GM21737 (cell line): ENCODE results near the gene ABLIM1.
A peak's percentile ranks its signal among the peaks of the same experiment; 100 is the strongest.

Experiments
- ATAC-seq: cut with Tn5 transposase; IDR thresholded peaks from one replicate; pipeline ENCODE4 v1.9.1; 2021; ENCODE audit warnings: mild to moderate bottlenecking, moderate library complexity; ENCODE audit not compliant: unreplicated experiment

The ABLIM1 gene

DNA sequence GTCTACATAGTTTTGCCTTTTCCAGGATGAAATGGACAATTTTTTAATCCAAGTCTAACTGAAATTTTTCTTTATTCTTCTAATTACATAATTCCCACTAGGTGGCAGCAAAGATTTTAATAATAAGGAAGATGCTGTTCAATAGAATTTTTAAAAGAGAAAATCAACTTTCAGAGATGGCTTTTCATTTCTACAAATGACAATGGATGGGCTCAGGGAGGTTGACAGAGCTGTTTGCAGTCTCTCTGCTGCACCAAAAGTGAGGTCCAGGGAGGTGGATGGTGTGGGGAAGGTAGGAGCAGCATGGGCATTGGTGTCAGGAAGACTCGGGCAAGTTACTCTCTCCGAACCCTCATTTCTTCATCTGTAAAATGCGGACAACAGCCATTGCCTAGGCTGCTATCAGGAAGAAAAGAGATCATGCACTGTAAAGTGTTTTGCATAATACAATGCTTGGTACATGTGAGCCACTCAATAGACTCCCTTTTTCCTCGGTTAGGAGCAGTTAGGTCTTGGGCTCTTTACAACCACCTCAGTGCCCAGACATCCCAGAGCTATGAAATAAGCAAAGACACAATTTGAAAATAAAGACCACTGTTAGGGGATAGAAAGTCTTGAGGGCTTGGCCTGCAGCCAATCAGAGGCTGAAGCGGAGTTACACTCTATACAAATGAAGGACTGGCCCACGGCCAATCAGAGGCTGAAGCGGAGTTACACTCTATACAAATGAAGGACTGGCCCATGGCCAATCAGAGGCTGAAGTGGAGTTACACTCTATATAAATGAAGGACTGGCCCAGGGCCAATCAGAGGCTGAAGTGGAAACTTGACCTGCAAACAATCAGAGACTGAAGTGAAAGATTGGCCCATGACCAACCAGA lies 107.1 kb downstream of the ABLIM1 start:
- no peak for ATAC-seq

DNA sequence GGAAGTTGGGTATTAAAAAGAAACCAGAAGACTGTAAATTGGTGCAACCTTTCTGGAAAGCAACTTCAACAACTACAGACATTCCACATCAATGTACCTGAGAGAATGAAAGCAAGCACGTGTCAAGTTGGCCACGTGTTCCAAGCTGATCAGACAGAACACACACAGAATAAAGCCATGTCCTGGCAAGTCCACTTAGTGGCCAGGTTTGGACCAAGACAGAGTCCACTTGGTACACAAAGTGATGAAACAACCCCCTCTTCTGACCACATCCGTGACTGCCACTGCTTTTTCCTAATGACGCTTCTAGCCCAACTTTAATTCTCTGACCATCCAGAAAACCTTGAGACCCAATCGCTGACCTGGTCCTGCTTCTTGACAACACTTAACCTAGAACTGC lies 109.4 kb downstream of the ABLIM1 start:
- ATAC-seq, result no peak

DNA sequence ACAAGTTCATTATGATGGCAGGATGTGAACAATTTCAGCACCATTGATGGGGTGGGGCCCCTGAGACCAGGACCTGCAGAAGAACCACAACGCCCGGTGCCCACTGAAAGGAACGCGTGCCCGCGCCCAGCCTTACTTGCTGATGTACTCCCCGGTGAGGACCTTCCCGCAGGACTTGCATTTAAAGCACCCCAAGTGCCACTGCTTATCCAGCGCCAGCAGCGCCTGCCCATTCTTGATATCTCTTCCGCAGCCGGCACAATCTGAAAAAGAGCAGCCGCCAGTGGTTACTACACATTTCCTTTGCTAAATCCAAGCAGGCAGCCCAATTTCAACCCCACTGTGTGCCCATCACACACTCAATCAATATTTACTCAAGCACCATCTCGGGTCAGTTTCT lies 110.6 kb downstream of the ABLIM1 start:
- no peak for ATAC-seq

DNA sequence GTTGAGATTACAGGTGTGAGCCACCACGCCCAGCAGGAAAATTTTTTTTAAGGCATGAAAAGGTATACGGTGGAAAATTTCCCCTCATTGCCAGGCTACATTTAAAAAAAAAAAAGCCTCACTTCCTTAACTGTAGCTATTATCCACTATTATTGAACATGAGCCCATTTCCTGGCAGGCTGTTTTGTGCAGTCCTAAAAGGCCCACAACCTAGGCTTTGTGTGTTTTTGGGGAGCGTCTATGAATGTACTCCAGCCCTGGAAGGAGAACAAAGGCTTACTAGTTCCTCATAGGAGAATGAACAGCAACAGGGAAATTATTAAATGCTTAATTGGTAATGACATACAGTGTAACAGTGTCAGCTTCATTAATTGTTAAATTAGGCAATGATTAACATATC lies 111.0 kb downstream of the ABLIM1 start:
- no peak for ATAC-seq

DNA sequence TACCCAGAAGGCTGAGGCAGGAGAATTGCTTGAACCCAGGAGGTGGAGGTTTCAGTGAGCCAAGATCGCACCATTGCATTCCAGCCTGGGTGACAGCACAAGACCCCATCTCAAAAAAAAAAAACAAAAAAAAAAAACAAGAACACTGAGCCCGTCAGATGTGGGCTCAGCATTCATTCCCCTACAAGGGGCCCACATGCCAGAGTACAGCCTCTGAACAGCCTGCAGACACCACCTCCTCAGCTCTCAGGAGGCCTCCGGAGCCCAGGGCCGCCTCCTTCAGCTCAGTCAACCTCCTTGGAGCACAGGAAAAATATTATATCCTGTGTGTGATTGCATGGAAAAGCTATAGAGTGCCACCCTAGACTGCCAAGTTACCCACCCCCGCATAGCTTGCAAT lies 112.3 kb downstream of the ABLIM1 start:
- ATAC-seq, result no peak

DNA sequence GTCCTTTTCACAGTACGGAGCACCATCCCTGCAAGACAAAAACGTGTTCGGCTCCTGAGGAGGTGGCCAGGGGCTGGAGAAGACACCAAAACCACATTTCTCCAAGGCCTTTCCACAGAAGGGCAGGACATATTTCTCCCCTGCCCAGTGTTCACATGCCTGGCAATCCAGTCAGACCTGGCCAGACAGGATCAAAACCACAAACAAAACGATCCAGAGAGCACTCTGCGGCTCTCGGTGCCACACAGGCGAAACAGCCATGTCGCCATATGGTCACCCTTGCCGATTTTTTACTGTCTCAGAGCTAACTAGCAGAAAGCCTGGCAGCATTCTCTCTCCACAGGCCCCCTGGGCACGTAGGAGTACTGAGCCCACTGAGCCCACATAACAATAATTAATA lies 113.0 kb downstream of the ABLIM1 start:
- ATAC-seq, result no peak

DNA sequence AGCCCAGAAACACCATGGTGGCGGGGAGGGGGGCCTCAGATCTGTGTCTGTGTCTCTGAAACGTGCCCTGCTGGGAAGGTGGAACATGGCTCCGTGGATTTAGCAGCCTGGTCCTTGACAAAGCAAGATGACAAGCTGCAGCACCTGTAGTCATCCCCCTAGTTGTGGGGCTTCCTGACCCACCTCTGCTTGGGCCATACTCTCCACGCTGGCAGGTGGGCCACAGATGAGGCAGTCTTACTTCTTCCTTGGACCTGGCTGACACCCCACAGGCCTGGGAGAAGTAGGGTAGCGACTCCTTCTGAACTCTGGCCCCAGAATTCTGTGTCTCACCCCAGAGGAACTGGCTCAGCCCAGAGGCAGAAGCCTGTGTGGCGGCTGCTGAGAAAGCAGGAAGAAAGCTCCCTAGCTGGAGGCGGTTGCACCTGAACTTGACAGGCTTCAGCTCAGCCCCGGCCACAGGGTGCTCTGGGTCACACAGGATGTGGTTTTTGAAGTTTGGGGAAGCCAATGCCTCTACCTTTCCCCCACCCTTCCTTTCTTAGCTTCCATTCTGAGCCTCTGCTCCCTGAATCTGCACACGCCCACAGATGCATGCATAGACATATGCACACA lies 113.9 kb downstream of the ABLIM1 start:
- peak; percentile 98 for ATAC-seq

DNA sequence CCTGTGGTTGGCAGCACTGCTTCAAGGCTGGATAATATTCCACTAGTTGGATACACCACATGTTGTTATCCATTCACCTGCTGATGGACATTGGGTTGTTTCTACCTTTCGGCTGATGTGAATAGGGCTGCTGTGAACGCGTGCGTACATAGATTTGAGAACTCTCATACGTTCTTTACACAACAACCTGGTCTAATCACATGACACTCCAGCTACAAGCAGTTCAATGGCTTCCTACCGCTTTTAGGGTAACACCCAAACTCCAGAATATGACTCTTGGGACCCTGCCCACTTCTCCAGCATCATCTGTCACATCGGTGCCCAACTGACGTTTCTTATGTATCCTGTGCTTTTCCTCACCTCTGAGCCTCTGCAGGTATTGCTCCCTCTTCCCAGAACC lies 114.6 kb downstream of the ABLIM1 start:
- ATAC-seq, result no peak

DNA sequence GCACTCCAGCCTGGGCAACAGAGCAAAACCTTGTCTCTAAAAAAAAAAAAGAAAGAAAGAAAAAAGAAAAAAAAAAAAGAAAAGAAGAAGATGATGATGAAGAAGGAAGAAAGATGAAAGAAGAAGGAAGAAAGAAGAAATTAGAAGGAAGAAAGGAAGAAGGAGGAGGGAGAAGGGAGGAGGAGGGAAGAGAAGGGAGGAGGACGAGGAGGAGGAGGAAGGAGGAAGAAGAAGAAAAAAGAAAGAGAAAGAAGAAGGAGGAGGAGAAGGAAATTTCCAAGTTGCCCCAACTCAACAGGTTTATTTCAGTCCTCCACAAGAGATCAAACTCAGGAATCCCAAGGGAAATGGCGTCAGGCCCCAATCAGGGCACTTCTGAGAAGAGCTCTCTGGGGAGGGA lies 115.7 kb downstream of the ABLIM1 start:
- ATAC-seq, result no peak

DNA sequence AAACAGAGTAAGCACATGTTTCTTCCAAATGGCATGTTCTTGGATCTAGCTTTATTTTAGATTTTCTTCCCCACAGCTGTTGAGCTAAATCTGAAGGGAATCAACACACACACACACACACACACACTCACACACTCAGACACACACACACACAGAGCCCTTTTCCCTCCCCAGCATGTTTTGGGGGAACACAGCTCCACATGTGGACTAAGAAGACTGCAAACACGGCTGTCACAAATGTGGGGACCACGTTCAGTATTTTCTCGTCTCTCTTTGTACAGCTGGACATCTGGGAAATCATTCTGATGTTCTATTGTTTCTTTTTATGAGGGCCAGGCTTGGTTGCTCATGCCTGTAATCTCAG lies 116.3 kb downstream of the ABLIM1 start:
- no peak for ATAC-seq

DNA sequence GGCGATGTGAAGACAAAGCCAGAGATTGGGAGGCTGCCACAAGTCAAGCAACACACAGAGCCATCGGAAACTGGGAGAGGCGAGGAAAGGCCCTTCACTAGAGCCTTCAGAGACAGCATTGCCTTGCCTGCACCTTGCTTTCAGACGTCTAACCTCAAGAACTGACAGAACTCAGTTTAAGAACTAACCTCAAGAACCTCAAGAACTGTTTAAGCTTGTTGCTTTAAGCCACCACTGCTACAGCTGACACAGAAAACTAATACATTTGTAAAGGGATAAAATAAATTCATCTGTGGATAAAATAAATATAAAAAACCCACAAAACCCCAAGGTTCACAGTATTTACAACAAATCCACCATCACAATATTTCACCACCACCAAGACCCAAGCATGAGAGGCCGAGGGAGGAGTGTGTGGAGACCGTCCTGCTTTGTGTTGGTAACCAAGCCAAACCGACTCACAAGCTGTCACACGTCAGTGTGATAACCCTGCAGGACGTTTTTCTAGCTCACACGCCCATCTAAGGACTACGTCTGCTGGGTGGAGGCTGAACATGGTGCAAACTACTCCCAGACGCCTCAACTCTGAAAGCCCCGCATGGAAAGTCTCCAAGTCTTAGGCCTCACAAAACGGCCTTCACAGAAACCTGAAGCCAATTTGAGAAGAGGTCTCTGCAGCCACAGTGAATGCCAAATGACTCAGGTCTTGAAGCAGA lies 116.8 kb downstream of the ABLIM1 start:
- ATAC-seq, result no peak

DNA sequence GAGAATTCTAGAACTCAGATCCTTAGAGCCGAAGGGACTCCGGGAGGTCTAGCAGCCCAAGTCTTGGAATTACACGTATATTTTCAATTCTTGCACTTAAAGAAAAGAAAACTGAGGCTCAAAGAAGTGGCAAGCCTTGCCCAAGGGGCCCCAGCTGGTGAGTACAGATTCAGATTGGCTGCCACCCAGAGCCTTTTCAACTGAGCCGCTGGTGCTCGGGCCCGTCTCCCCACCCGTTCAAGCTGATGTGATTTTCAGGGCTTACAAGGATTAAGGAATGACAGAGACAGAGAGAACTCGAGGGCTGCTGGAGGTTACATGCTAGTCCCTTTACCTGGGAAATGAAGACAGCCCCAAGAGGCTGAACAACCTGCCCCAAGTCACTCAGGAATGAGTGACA lies 117.8 kb downstream of the ABLIM1 start:
- ATAC-seq, result no peak

DNA sequence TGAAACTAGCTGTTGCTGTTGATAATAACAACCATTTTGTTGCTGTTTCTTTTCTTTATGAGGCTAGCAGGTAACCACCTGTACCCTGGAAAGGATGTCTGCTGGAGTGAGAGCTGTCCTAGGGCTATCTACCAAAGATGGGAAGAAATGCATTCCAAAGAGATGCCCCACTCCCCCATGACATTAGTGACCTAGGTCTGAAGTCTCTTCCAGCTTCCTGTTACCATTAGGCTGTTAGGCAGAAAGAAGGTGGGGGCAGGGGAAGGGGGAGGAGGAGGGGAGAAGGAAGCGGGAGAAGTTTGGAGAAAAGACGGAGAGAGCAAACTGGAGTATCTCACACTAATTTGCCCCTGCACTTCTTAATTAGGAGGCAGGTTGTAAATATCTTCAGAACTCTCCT lies 118.5 kb downstream of the ABLIM1 start:
- ATAC-seq, result no peak

DNA sequence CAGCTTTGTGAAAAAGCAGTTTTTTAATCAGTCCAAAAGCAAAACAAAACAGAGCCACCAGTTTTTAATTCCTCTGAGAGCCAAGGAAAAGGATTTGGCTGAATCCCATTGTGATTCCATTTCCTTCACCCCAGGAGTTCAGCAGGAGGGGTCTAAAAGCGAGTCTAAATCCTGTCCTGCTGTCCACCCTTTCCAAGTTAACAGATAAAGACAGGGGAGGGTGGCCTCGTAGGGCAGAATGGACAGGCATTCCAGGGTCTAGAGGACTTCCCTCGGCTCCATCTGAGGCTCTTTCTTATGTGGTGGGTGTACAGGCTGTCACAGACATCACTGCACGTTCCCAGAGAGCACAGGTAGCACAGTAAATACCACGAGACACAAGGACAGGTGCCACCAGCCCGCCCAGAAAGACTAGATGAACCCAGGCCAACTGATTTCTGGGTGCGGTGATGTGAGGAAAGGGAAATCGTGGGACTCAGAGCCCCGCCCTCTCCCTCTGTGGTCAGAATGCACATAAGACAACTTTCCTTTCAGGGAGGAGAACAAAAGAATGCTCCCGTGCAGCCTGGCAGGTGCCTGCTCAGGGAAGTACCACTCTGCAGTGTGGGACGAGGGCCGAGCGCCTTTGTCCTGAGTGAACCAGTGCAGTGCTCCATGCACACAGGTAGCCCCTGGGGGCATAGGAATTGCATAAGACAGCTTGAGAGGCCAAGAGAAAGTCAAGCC lies 119.7 kb downstream of the ABLIM1 start:
- no peak for ATAC-seq

DNA sequence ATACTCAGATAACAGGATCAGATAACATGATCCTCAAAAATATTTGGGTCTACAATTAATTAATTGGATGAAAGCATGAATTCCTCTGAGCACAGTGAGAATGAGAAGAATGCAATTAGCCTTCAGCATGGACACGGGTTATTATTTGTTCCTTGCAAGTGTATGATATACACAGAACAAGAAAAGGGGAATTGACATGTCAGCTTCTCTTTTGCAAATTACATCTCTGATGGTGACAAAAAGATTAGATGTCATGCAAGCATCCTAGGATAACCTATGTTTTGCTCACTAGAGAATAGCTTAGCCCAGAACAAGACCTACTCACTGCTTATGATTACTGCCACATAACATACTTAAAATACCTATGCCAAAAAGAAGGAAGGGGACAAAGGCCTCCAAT lies 120.3 kb downstream of the ABLIM1 start:
- no peak for ATAC-seq

DNA sequence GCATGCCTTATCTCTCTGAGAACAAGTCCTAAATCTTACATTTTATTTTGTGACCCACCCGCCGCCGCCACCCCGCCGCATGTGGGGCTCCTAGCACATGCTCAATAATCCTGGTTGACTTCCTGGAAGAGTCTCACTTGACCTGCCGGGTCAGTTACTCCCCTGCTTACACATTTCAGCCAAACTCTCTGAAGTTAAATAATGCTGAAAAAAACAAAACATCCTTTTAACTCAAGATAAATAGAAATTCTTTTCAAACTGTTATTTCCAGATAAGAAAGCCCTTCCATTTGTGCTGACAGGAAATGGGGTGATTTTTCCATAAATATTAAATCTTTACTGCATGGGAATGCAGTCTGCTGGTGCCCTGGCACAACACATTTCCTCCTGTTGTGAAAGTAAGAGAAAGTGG lies 123.5 kb downstream of the ABLIM1 start:
- ATAC-seq, result no peak

DNA sequence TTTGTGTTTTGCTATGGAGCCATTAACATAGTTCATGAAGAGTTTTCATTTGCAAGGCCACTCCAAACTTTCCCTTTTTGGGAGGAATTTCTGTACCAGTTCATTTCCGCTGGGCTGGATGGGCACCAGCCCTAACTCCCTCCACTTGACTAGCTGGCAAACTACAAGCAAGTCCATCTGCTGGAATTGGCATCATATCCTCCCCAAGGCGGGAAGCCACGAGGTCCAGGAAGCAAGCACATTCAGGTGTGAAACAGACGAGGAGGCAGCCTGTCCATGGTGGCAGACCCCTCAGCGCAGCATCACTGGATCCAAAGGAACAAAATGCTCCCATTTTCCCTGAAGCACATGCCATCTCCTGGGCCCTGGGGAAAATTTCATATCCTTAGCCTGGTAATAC lies 125.8 kb downstream of the ABLIM1 start:
- no peak for ATAC-seq

DNA sequence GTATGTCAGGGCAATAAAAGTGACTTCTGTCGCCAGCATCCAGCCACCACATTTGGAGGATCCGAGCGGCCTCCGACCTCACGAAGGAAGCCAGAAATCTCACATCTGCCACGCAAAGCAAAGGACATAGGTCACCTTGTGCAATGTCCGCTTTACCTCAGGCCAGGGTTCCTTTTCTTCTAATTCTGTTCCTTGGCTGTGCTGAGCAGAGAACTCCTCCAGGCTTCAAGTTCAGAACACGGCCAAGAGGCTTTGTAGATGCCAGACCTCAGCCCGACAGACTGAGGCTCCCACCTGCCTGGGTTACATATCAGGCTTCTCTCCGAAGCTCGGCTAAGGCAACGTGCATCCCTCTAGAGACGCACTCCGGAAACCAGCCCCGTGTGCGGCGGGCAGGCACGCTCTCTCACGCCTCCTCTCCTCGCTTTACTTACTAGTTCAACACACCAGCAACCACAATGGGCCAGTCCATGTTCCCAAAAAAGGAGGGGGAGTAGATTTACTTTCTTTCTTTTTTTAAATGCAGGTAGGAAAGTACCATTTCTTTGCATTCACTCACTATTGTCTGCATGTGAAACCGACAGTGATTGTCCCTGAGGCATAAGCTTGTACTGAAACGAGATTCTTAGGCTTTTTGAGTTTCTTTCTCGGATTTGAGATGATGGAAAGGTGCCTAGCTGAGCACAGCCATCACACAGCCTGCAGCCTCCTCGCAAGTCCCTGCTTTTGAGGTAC lies 131.4 kb downstream of the ABLIM1 start:
- peak; percentile 96 for ATAC-seq

DNA sequence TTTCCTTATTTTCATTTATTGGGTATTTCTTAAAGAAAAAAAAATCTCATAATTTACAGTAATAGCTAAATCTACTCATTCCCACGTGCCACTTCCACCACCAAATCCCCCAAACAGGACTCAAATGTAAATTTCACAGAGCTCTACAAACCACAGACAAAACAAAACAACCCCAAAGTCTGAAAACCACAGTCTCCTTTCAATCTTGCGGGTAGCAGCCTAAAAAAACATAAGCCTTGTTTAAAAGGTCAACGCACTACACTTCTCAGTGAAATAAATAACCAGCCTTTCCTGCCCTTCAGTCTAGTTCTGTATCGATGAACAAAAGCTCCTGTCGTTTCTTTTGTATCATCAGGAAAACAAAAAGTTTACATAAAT lies 132.0 kb downstream of the ABLIM1 start:
- peak; percentile 30 for ATAC-seq

DNA sequence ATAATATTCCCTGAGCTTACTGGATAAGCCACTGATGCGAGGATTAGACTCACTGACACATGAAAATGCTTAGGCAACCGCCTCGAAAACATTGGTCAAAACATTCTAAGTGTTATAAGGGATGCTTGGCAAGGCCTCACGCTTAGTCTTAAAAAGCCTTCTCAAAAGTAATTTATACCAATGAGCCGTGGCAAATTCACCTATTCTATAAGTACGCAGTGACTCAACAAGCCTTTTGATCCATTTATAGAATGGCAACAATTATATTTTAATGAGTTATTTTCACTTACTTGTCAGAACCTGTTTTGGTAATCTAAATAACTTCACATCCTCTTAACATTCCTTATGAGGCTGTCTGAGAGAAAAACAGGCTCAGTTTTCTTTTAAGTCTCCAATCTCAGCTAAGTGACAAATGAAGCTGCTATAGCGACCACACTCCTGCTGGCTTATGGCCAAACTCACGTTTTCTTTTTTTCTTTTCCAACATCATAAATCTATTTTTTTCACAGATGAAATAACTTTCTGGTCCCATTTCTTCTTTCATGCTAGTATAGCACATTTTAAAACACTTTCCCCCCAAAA lies 132.6 kb downstream of the ABLIM1 start:
- ATAC-seq, result no peak
